Frontal cortex (tissue), 4 donors: ENCODE results near the gene PIGW. TPM values are rescaled to one million over a fixed set of nuclear protein-coding genes. Genes with fewer than 3 reads are reported as not detected.
"Not testable (repeated sequence)": the region's sequence is repeated elsewhere in the genome, so short reads cannot be mapped to it uniquely, and the experiment has no call there.

Experiments used
- DNase-seq, 2 donors: peaks; one replicate each; pipeline ENCODE4 v3.0.0; 2012; ENCODE audit warnings: low spot score in 2 of 2
- FAIRE-seq: peaks from 2 replicates; lab custom pipeline; 2012; peaks lifted over from hg19 to GRCh38; lab: Jason Lieb, UNC
- total RNA-seq: library from RNA; depleted of rRNA; stranded (reverse); fragments of >200 nt; gene quantifications from one replicate; pipeline ENCODE4 v1.2.3, GENCODE V29; 2014
- donor health status: control.
- donor health status: control.
- donor health status: control.

Gene PIGW
- total RNA-seq, 1 donor from 2014 or later, result 3.3 TPM

DNA sequence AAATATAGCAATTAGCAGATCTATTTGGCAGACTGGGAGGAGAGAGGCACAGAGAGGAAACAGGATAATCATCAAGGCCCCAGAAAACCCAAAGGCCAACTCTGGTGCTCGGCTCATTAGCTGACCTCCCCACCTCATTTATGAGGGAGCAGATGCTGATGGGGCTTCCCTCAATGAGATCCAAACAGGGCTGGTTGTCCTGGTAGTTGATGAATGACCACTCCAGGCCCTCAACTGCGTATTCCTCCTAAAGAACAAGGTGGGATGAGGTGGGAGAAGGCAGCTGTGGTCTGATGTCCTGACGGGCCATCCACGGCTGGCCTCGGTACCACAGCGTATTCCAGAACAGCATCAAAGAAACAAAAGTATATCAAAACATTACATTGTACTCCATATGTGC is 27.5 kb upstream of the PIGW start:
- FAIRE-seq (no peak), DNase-seq (no peak)

DNA sequence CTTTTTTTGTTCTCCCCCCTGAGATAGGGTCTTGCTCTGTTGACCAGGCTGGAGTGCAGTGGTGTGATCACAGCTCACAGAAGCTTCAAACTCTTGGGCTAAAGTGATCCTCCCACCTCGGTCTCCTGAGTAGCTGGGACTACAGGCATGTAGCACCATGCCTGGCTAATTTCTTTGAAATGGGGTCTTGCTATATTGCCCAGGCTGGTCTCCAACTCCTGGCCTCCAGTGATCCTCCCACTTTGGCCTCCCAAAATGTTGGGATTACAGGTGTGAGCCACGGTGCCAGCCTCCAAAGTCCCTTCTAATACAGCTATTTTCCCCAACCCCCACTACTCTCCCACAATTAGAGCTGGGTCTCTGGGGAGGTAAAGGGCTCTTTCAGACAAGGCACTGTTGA is 26.3 kb upstream of the PIGW start:
- not testable (repeated sequence) for DNase-seq, FAIRE-seq

DNA sequence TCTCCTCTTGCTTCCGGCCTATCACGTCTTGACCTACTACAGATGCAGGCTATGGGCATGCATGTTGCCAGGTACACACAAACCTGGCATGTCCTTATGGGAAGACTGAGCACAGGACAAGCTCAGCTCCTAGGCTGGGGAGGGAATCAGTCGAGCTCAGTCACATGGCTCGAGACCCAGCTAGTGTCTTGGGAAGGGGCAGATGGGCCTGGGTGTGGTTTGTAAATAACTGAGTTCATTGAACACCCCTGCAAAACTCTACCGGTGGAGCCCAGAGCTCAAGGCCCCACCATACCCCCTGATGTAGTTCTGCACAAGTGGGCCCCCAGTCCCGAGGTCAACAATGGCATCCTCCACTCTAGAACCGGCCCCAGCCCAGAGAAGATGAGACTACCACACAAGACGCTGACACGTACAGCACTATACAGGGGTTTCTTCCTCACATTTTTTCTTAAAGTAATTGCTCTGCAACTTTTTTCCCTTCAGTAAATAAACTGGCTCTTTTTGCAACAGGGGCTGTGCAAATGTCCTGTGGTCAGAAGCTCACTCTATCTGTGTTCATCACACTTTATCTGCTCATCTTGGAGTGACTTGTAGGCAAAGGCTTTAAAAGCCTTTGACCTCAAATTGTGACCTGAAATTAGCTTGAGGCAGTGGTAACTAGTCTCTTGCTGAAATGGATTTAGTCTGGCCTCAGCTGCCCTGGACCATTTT is 25.4 kb upstream of the PIGW start:
- DNase-seq (no peak), FAIRE-seq (no peak)

DNA sequence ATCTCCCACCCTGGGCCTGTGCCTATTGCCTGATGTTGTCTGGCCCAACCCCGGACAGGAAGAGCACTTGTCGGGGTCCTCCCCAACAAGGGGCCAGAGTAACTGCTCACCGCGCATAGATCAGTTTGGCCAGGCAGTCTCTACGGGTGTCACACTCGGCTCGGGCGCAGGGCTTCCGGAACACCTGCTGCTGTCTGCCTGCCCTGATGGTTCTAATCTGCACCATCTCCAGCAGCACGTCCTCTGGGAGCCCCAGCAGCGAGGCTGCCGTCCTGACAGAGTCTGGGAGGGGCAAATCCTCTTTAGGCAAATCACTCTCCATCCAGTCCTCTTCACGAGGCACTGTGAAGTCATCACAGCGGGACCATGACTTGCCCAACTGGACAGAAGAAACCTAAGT is 24.2 kb upstream of the PIGW start:
- no peak for FAIRE-seq
- DNase-seq, result no peak

DNA sequence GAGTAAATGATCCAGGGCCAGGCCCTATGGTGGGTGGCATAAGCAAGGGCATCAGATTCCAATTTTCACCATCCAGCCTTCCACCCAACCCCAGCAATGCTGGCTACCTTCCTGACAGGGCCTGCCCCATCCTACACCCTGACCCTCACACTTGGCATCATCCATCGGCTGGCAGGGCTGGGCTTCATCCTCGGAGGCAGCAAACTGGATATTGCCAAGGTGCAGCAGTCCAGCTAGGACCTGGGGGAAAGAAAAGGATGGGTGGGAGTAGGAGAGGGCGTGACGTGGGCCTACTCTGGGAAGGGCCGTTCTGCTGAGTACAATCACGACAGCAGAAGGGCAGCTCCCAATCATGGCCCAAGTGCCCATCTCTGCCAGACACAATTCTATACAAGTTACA is 23.6 kb upstream of the PIGW start:
- no peak for FAIRE-seq

DNA sequence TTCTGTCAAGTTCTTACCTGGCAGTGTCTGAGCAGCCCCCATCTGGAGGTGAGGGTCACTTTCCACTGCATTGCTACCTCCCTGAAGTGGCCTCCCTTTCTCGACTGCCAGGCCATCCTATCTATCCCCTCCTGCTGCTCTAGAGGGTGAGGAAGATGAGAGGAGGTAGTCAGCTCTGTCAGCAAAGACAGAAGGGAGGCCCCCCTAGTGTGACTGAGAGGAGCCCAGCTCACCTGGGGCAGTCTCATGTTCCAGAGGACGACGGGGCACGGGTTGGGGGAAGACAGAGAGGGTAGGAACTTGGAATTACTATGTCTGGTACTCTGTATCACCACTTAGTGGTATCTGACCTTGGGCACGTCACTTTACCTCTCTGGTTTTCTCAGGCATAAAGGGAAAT is 22.1 kb upstream of the PIGW start:
- FAIRE-seq (no peak), DNase-seq (no peak)

More for the DNA sequence above, 23.6 kb upstream of the PIGW start:
- no peak for DNase-seq

DNA sequence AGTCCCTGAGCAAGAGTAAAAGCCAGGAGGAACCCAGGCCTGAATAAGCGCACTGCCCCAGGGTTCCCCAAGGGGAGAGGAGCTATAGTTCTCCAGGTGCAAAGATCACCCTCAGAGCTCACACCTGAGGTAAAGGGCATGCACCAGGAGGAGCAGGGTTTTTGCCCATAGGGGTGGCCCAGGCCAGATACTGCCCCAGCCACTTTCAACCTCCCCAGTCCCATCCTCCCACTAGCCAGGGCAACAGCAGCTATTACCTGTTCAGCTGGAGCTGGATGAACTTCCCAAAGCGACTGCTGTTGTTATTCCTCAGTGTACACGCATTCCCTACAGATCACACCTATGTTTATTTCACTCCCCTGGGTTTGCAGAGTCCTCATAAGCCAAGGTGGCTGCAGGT is 19.9 kb upstream of the PIGW start:
- no peak for FAIRE-seq
- no peak for DNase-seq

DNA sequence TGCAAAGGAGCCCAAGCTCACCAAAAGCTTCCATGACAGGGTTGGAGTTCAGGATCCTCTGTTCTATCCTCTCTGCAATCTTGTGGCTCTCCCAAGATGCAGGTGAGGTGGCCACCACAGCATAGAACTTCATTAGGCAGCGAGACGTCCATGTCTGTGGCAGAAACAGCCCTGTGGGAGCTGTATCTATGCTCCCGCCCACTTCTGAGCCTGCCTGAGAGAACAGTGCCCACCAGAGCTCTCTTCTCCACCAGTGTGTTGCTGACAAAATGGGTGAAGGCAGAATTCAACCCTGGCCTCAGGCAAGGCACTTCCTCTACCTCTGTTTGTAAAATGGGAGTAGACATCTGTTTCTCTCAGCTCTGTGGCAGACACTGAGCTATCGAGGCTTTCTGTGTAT is 18.9 kb upstream of the PIGW start:
- DNase-seq (no peak), FAIRE-seq (no peak)

DNA sequence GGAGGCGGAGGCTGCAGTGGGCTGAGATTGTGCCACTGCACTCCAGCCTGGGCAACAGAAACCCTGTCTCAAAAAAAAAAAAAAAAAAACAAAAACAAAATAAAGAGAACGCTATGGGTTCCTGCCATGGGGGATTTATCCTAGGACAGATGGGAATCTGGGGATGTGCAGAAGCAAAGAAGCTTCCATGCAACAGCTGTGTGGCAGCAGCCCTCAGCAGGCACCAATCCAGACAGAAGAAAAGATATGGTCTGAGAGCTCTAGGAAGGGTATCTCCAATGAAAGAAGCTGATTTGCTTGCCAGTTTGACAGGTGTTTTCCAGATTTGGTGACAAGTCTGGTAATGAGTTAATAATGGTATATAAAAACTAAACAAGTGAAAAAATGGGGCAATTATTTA is 11.7 kb upstream of the PIGW start:
- no peak for FAIRE-seq
- DNase-seq, result no peak

DNA sequence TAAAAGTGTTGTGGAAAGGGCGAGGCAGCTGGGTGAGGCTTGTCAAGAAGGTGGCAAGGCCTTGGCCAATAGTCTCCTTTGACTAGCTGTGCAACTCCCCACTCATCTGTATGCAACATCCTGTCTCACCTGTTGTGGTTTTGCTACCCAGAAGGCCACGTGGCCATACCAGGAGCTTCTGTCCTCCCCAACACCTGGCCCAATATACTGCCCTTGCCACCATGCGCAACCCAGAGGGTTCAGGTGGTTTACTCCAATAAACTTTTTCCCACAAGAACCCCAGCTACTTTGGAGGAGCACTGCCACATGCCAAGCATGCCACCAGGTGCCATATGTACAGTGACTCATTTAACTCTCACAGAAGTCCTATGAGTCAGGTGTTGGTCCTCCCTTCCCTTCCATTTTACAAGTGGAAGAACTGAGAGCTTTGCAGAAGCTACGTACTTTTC is 10.3 kb upstream of the PIGW start:
- DNase-seq, result no peak
- no peak for FAIRE-seq

DNA sequence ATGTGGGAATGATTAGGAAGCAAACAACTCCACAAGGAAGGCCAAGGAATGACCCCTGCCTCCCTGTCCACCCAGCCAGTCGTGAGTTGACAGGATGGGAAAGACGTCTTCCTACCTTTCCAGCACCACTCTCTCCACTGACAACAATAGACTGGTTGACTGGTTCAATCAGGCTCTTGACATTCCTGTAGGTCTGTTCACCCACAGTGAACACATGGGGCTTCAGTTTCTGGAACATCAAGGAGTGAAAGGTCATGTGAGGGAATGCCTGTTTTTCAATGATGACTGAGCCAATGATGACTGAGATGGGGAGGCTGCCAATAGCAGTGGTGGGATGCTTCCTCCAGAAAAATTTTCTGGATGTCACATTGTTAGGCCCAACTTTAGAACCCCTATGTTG is 9.7 kb upstream of the PIGW start:
- no peak for DNase-seq
- no peak for FAIRE-seq

DNA sequence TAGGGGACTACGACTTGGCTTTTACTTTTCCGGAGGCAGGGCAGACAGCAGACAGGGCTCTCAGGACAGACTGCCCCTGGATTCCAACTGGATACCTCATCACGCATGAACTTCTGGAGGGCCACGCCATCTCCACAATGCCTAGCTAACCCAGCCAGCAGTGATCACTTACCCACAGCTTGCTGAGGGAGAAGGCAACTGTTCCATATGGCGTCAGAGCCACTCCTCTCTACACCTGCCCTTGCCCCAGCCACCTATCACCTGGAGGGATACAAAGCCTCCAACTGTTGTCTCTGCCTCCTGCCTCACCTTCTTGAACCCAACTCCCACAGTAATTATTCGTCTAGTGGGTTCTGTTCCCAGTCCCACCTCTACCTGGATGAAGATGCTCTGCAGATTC is 8.9 kb upstream of the PIGW start:
- FAIRE-seq (no peak), DNase-seq (no peak)

DNA sequence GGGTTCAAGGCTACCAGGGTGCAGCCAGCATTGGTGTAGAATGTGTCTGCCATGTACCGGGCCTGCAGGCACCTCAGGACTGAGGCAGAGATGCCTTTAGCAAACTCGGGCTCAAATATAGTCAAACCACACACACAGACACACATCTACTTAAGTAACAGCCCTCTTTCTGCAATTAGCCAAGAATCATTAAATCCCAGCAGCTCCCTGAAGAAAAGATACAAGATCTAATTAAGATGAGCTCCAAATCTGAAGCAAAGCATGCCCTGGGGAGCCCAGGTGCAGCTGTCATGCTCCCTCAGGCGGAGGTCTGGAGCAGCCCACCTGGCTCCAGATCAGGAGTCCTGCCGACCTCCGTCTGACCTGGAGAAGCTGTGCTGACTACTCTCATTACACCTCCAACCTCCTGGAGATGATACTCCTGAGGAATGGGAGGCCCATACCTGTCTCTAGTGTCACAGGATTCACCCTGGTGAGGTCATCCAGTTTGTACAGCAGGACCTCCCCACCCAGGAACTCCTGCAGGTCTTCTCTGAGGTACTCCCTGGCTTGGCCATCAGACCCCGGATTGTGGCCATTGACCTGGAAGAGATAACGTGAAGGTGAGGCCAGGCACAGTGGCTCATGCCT is 7.1 kb upstream of the PIGW start:
- DNase-seq (no peak), FAIRE-seq (no peak)

DNA sequence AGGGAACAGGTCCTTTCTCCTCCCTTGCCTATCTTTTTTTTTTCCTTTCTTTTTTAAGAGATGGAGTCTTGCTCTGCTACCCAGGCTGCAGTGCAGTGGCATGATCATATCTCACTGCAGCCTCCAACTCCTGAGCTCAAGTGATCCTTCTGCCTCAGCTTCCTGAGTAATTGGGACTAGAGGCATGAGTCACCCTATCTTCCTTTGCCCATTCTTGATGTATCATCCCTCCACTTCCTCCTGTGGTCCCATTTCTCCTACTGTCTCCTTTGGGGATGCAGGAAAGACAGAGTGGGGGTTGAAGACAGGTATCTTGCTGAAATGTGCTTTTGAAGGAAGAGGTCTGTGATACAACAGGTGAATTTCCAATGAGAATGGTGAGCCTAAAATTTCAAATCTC is 5.7 kb upstream of the PIGW start:
- FAIRE-seq, result no peak

DNA sequence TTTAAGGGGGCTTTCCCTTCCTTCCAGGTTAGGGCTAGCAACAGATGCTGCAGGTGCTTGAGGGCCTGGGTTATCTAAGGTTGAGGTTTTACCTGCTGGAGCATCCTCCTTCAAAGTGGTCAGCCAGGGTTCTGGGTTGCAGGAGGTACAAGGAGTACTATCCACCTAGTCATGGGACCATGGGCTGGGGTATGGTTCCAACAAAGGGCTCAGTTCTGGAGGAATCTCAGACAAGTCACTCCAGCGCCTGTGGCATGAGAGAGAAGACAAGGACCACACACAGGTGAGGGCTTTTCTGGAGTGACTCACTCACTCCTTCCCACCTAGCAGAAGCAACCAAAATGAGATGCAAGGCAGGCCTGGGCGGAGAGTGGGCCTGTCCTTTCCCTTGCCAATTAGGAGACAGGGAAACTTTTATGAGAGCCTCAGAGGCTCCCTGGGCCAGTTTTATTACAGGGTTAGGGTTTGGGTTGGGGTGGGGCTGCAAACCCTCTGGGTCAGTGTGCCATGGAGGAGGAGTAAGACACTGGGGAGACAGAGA is 2.3 kb upstream of the PIGW start:
- FAIRE-seq (no peak), DNase-seq (no peak)

More for the DNA sequence above, 5.7 kb upstream of the PIGW start:
- DNase-seq, result no peak

DNA sequence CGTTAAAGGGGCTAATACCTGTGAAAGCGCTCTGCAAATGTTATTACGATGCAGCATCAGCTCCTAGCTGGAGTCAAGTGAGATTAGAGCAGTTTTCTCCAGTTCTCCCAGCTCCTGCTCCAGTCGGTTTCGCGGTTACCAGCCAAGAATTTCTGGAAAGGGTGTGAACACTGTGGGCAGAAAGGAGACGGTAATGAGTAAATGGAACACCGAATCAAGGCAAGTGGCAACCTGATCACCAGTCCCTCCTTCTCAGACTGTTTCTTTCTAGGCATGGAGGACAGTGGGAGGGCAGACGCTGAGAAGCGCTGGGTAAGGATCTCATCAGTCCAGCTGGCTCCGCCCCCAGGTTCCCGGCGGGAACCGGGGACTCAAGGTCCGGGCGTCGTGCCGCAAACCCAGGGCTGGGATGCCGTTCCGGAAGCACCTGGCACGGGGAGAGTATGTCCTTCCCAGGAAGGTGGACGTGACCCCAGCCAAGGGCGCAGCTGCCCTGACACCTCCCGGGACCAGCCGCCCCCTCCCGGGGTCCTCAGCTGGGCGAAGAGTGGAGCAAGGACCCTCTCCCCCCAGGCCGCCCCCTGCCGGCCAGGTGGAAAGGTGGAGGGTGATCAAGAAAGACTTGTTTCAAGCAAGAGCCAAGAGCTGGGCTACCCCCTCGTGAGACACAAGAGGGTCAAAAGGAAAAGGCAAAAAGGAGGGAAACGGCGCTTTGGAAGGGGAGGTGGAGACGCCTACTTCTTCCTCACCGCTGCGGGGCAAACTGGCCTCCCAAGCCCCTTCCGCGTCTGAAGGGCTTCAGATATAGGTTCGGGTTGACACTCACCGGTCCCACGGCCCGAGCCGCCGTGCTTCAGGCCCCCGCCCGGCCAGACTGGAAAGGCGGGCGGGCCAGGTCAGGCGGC is 600 bp upstream of the PIGW start:
- peak; percentile 27 to 58 for DNase-seq
- no peak for FAIRE-seq

DNA sequence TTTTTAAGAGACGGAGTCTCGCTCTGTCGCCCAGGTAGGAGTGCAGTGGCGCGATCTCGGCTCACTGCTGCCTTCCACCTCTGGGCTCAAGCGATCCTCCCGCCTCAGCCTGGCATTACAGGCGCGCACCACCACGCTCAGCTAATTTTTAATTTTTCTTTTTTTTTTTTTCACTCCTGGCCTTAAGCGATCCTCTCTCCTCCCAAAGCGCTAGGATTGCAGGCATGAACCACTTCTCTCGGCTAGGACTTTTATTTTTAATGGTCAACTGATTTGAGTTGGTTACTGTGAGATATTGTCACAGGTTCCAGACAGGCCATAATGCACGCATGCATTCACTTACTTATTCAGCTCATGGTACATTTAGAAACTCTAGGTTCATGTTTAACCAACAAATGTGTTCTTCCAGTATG is 888 bp downstream of the PIGW start:
- no peak for DNase-seq
- no peak for FAIRE-seq

DNA sequence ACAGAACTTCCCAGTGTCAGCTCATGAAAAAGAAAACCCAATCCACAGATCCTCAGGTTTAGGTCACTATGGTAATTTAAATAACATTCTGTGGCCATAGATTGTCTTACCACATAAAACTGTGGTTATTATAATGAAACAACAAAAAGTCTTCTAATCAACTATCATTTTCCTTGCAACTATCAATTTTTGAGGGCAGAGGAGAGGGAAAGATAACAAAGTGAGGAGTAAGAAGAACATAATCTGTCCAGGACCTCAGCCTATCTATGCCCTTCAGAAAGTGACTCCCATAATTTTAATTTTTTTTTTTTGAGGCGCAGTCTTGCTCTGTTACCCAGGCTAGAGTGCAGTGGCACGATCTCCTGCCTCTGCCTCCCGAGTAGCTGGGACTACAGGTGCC is 5.9 kb downstream of the PIGW start:
- DNase-seq (no peak), FAIRE-seq (no peak)

DNA sequence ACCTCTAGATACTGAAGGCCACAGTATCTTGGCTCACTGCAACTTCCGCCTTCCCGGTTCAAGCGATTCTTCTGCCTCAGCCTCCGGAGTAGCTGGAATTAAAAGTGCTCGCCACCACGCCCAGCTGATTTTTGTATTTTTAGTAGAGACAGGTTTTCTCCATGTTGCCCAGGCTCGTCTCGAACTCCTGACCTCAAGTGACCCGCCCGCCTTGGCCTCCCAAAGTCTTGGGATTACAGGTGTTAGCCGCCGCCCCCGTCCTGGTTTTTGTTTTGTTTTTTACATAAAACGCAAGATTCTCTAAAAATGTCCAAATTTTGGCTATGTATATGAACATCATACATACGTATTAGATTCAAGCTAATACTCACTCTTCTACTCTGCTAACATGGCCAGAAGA is 8.0 kb downstream of the PIGW start:
- FAIRE-seq, result no peak
- DNase-seq, result no peak

DNA sequence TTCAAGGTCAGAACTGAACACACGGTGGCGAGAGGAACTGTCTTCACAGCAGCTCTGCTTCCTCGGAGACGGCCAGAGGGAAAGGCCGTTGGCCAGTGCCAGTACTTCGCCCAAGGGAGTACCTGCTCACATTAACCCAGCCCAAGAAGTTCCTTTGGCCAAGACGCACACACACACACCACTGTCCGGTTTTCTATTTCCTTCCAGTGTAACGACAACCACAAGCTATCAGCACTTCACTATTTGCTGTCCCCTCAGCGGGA is 9.2 kb downstream of the PIGW start:
- no peak for FAIRE-seq
- DNase-seq, result peak; percentile 33 to 36
